Activated T-cell treated with anti-CD3 and anti-CD28 coated beads, Interleukin-2, amount 50 U/mL, for 1 hour (primary cell): ENCODE measurements around the gene TMCO5A.
"Not testable (repeated sequence)": the region's sequence is repeated elsewhere in the genome, so short reads cannot be mapped to it uniquely, and the experiment has no call there.

Experiments used
- DNase-seq: peaks from one replicate; pipeline ENCODE4 v3.0.0-alpha.2; 2020

Gene TMCO5A

GRCh38 chr15:37934340-37934739 lies at the start of gene TMCO5A:
TMCO5A (plus strand) TSS chr15:37934640; CDS start chr15:37936324, 1,684 bp downstream.
- DNase-seq, result no peak

GRCh38 chr15:37885651-37886050 lies 48.8 kb upstream of the TMCO5A start:
- no peak for DNase-seq

GRCh38 chr15:37888356-37888755 lies 46.1 kb upstream of the TMCO5A start:
- DNase-seq, result no peak

GRCh38 chr15:37891766-37892368 lies 42.6 kb upstream of the TMCO5A start:
- no peak for DNase-seq

GRCh38 chr15:37893309-37893708 lies 41.1 kb upstream of the TMCO5A start:
- DNase-seq, result no peak

- DNase-seq, result no peak
Measured at GRCh38 chr15:37898362-37898761, 36.1 kb upstream of the TMCO5A start.

GRCh38 chr15:37900326-37901221 lies 33.9 kb upstream of the TMCO5A start:
- no peak for DNase-seq

- no peak for DNase-seq
Measured at GRCh38 chr15:37902126-37902525, 32.3 kb upstream of the TMCO5A start.

GRCh38 chr15:37903919-37904625 lies 30.4 kb upstream of the TMCO5A start:
- DNase-seq, result no peak

- DNase-seq, result no peak
Measured at GRCh38 chr15:37907136-37907535, 27.3 kb upstream of the TMCO5A start.

GRCh38 chr15:37921527-37922385 lies 12.7 kb upstream of the TMCO5A start:
- no peak for DNase-seq

GRCh38 chr15:37926136-37926535 lies 8.3 kb upstream of the TMCO5A start:
- DNase-seq, result no peak

- DNase-seq, result no peak
Measured at GRCh38 chr15:37929238-37929637, 5.2 kb upstream of the TMCO5A start.

GRCh38 chr15:37931321-37931720 lies 3.1 kb upstream of the TMCO5A start:
- no peak for DNase-seq

- no peak for DNase-seq
Measured at GRCh38 chr15:37931868-37932267, 2.6 kb upstream of the TMCO5A start.

- no peak for DNase-seq
Measured at GRCh38 chr15:37932549-37932948, 1.9 kb upstream of the TMCO5A start.

- DNase-seq, result no peak
Measured at GRCh38 chr15:37933666-37934065, 774 bp upstream of the TMCO5A start.

GRCh38 chr15:37940876-37941275 lies 6.4 kb downstream of the TMCO5A start:
- no peak for DNase-seq

- DNase-seq, result no peak
Measured at GRCh38 chr15:37941779-37942178, 7.3 kb downstream of the TMCO5A start.

GRCh38 chr15:37951999-37952398 lies 17.6 kb downstream of the TMCO5A start:
- no peak for DNase-seq

GRCh38 chr15:37960742-37961141 lies 26.3 kb downstream of the TMCO5A start:
- not testable (repeated sequence) for DNase-seq

- DNase-seq, result no peak
Measured at GRCh38 chr15:37967788-37968187, 33.3 kb downstream of the TMCO5A start.

GRCh38 chr15:37973856-37974255 lies 39.4 kb downstream of the TMCO5A start:
- no peak for DNase-seq
